Right atrium auricular region (tissue), 2 donors: ENCODE data around the gene ZSCAN26. TPM values are rescaled to one million over a fixed set of nuclear protein-coding genes. Genes with fewer than 3 reads are reported as not detected.
A peak's percentile ranks its signal among the peaks of the same experiment; 100 is the strongest.

Experiments
- DNase-seq: peaks from one replicate; pipeline ENCODE4 v3.0.0-alpha.2; 2019; ENCODE audit warnings: low spot score
- H3K27ac ChIP-seq, 2 donors: fragments of 200-600 bp; sonication (generic); 1 replicate in 1 of 2; 2 replicates in 1 of 2; pipeline ENCODE4 v1.5.1; 2016 to 2019
- H3K27me3 ChIP-seq, 2 donors: fragments of 200-600 bp; sonication (generic); one replicate each; pipeline versions ENCODE4 v1.5.1 to v1.6.0; 2017 to 2019
- H3K36me3 ChIP-seq: fragments of 200-600 bp; sonication (generic); one replicate; pipeline ENCODE4 v1.5.1; 2016
- H3K4me1 ChIP-seq, 2 donors: fragments of 200-600 bp; sonication (generic); one replicate each; pipeline versions ENCODE4 v1.5.1 to v1.6.0; 2017 to 2019
- H3K4me3 ChIP-seq, 2 donors: fragments of 200-600 bp; sonication (generic); 1 replicate in 1 of 2; 2 replicates in 1 of 2; pipeline ENCODE4 v1.5.1; 2017 to 2019; ENCODE audit warnings: mild to moderate bottlenecking in 1 of 2, moderate library complexity in 1 of 2
- H3K9me3 ChIP-seq, 2 donors: fragments of 200-600 bp; sonication (generic); one replicate each; pipeline ENCODE4 v1.5.1; 2019
- CTCF ChIP-seq, 2 donors: fragments of 200-600 bp; sonication (generic); IDR thresholded peaks; one replicate each; pipeline ENCODE4 v1.5.1; 2019; ENCODE audit warnings: antibody characterized with exemption in 2 of 2
- total RNA-seq, 2 donors: library from RNA; depleted of rRNA; stranded (reverse); fragments of >200 nt; gene quantifications; one replicate each; pipeline ENCODE4 v1.1.0, GENCODE V29; 2016

The ZSCAN26 gene
- total RNA-seq, 2 donors from 2014 or later: 11.2 to 13.3 TPM

GRCh38 chr6:28239636-28240035 lies 27.3 kb upstream of the ZSCAN26 start:
- Histone ChIP-seq H3K27me3 (no peaks in the 10 kb centered on the region), H3K4me1 (no peaks in the 10 kb centered on the region), H3K27ac (no peak overlapping the region), H3K9me3 (no peaks in the 10 kb centered on the region), H3K36me3 (peaks cover 7% of the 10 kb centered on the region), H3K4me3 (no peak overlapping the region)
- DNase-seq: no peak
- no peak for TF ChIP-seq CTCF (IDR thresholded peaks at IDR 0.05)

GRCh38 chr6:28240471-28240870 lies 26.5 kb upstream of the ZSCAN26 start:
- Histone ChIP-seq H3K4me1 (no peaks in the 10 kb centered on the region), H3K4me3 (no peak overlapping the region), H3K36me3 (peaks cover 16% of the 10 kb centered on the region), H3K9me3 (no peaks in the 10 kb centered on the region), H3K27ac (no peak overlapping the region), H3K27me3 (no peaks in the 10 kb centered on the region)
- no peak for TF ChIP-seq CTCF (IDR thresholded peaks at IDR 0.05)
- DNase-seq: no peak

GRCh38 chr6:28243946-28244345 lies 23.0 kb upstream of the ZSCAN26 start:
- DNase-seq: no peak
- Histone ChIP-seq H3K36me3 (peaks cover 42% of the 10 kb centered on the region), H3K27ac (no peak overlapping the region), H3K27me3 (no peaks in the 10 kb centered on the region), H3K4me1 (no peaks in the 10 kb centered on the region), H3K9me3 (no peaks in the 10 kb centered on the region), H3K4me3 (no peak overlapping the region)
- no peak for TF ChIP-seq CTCF (IDR thresholded peaks at IDR 0.05)

GRCh38 chr6:28245206-28245941 lies 21.6 kb upstream of the ZSCAN26 start:
- TF ChIP-seq CTCF (IDR thresholded peaks at IDR 0.05): no peak
- no peak overlapping the region for H3K4me3 ChIP-seq
- no peaks in the 10 kb centered on the region for H3K27me3 ChIP-seq
- H3K27ac ChIP-seq: no peak overlapping the region
- peaks cover 0 to 4% of the 10 kb centered on the region in 2 donors for H3K4me1 ChIP-seq
- DNase-seq: no peak
- peaks cover 42% of the 10 kb centered on the region for H3K36me3 ChIP-seq
- H3K9me3 ChIP-seq: no peaks in the 10 kb centered on the region

GRCh38 chr6:28248916-28249315 lies 18.0 kb upstream of the ZSCAN26 start:
- Histone ChIP-seq H3K27me3 (no peaks in the 10 kb centered on the region), H3K9me3 (no peaks in the 10 kb centered on the region), H3K27ac (no peak overlapping the region), H3K4me3 (no peak overlapping the region), H3K4me1 (peaks cover 0 to 20% of the 10 kb centered on the region in 2 donors), H3K36me3 (peaks cover 42% of the 10 kb centered on the region)
- no peak for DNase-seq
- no peak for TF ChIP-seq CTCF (IDR thresholded peaks at IDR 0.05)

GRCh38 chr6:28250747-28251146 lies 16.2 kb upstream of the ZSCAN26 start:
- H3K36me3 ChIP-seq: peaks cover 24% of the 10 kb centered on the region
- no peak for DNase-seq
- H3K4me1 ChIP-seq: peaks cover 0 to 20% of the 10 kb centered on the region in 2 donors
- peak overlapping the region in 1 of 2 donors; percentile 82 for H3K4me3 ChIP-seq
- no peak for TF ChIP-seq CTCF (IDR thresholded peaks at IDR 0.05)
- no peaks in the 10 kb centered on the region for H3K9me3 ChIP-seq
- H3K27me3 ChIP-seq: no peaks in the 10 kb centered on the region
- no peak overlapping the region for H3K27ac ChIP-seq
